GM12878 (cell line): Measurements from ENCODE around the gene SLC8B1.

ENCODE experiments used
- CTCF ChIP-seq, 3 experiments: IDR thresholded peaks in 2 of 3; conservative IDR thresholded peaks in 1 of 3; 2 replicates each; pipeline ENCODE4 v1.5.1; 2011; ENCODE audit warnings: low read depth in 3 of 3, low read length in 3 of 3, mild to moderate bottlenecking in 3 of 3, control low read depth in 2 of 3, moderate library complexity in 2 of 3, inconsistent platforms in 1 of 3, mixed read lengths in 1 of 3; ENCODE audit not compliant: control insufficient read depth in 2 of 3, insufficient read depth in 1 of 3; ENCODE audit errors: extremely low read depth in 1 of 3
- EZH2 ChIP-seq: IDR thresholded peaks from 2 replicates; pipeline ENCODE4 v1.6.1; 2012; ENCODE audit warnings: low read depth, mild to moderate bottlenecking, control low read depth, inconsistent platforms, low read length, borderline replicate concordance; ENCODE audit not compliant: control insufficient read depth
- FOXK2 ChIP-seq: fragments of 450-650 bp; IDR thresholded peaks from 2 replicates; pipeline ENCODE4 v1.6.1; 2017; ENCODE audit warnings: mild to moderate bottlenecking, moderate library complexity
- PML ChIP-seq: IDR thresholded peaks from 2 replicates; pipeline ENCODE4 v1.6.1; 2012; ENCODE audit warnings: low read length, inconsistent platforms
- POLR2AphosphoS5 ChIP-seq: IDR thresholded peaks from 2 replicates; pipeline ENCODE4 v1.6.1; 2011; ENCODE audit warnings: mild to moderate bottlenecking, low read length, inconsistent platforms
- SUZ12 ChIP-seq: fragments of 200-600 bp; sonication (generic); IDR thresholded peaks from one replicate; pipeline ENCODE4 v1.6.1; 2018; ENCODE audit warnings: antibody characterized with exemption, mild to moderate bottlenecking; ENCODE audit not compliant: unreplicated experiment
- TBL1XR1 ChIP-seq: IDR thresholded peaks from 2 replicates; pipeline ENCODE4 v1.6.1; 2012; ENCODE audit warnings: low read depth, low read length, improper control_type of control experiment

GRCh38 chr12:113261847-113262470 is 73.0 kb downstream of the SLC8B1 start:
- no peak for TF ChIP-seq POLR2AphosphoS5
- no peak for TF ChIP-seq CTCF (IDR thresholded peaks at IDR 0.05 in 2 of 3, conservative IDR thresholded peaks at IDR 0.05 in 1 of 3; ENCODE audit: control insufficient read depth in 2 of 3, extremely low read depth in 1 of 3, insufficient read depth in 1 of 3, low read depth in 3 of 3, low read length in 3 of 3)
- TF ChIP-seq TBL1XR1, result no peak
- no peak for TF ChIP-seq FOXK2
- TF ChIP-seq PML, result no peak
- no peak for TF ChIP-seq EZH2
- TF ChIP-seq SUZ12, result no peak
